ENCODE data around the gene XRCC2. TPM values are rescaled to one million over a fixed set of nuclear protein-coding genes. Genes with fewer than 3 reads are reported as not detected.
"Not testable (repeated sequence)": the region's sequence is repeated elsewhere in the genome, so short reads cannot be mapped to it uniquely, and the experiment has no call there.

XRCC2 gene
- total RNA-seq (2021) (28.2 and 28.5 TPM in 2 replicates), Bru-seq, nascent RNA (percentile 89 among the genes with signal in this experiment), BruChase-seq, experiment 1, labeled RNA remaining after a 2-hour chase (percentile 88 among the genes with signal in this experiment), BruChase-seq, experiment 2, labeled RNA remaining after a 6-hour chase (percentile 86 among the genes with signal in this experiment)
- long read RNA-seq, transcript XRCC2-201 (3 exons, 3,067 nt) = major isoform, 10 of 15 reads
- long read RNA-seq, partial matches to known transcripts = 1 of 15 reads
- long read RNA-seq, other reads (novel, unspliced or antisense) = 4 of 15 reads

GRCh38 chr7:152675759-152676636, at the start of gene XRCC2:
Gene XRCC2 (minus strand): TSS chr7:152676141. CDS start chr7:152676079, 62 bp downstream.
- intact Hi-C loops (cut with micrococcal nuclease; ENCODE audit: unreplicated experiment) = no loop called here
- no peaks in the 10 kb centered on the region for H3K4me1 ChIP-seq (ENCODE audit: insufficient read depth, low read length, poor library complexity, severe bottlenecking)
- peaks cover 6% of the 10 kb centered on the region for H3K36me3 ChIP-seq (ENCODE audit: insufficient read depth, low read length, poor library complexity, severe bottlenecking)
- peak; percentile 94 for DNase-seq (ENCODE audit: low spot score)
- peak within 1 kb of the TSS; percentile 89 for H3K4me3 ChIP-seq (ENCODE audit: low read depth, low read length, poor library complexity, severe bottlenecking)
- H3K27ac ChIP-seq (ENCODE audit: low read depth, low read length, poor library complexity, severe bottlenecking) = peak within 1 kb of the TSS; percentile 88
- no peaks in the 10 kb centered on the region for H3K27me3 ChIP-seq (replicated peaks; ENCODE audit: insufficient read depth, low read depth, low read length, poor library complexity)
- POLR2A ChIA-PET (ENCODE audit: low non-redundant PET) = no interaction called here
- no peaks in the 10 kb centered on the region for H3K9me3 ChIP-seq (ENCODE audit: low read depth, low read length, poor library complexity, severe bottlenecking)
- no TSS peak for BruUV-seq (replicated peaks)
- TF ChIP-seq EZH2 (IDR thresholded peaks at IDR 0.05; ENCODE audit: borderline replicate concordance, low read depth, low read length, poor library complexity, severe bottlenecking) (no peak), CTCF (conservative IDR thresholded peaks at IDR 0.05; ENCODE audit: low read depth, low read length) (no peak)
- CTCF ChIA-PET = no interaction called here

- H3K36me3 ChIP-seq (ENCODE audit: insufficient read depth, low read length, poor library complexity, severe bottlenecking) = no peaks in the 10 kb centered on the region
- CTCF ChIA-PET = no interaction called here
- no TSS peak for BruUV-seq (replicated peaks)
- intact Hi-C loops (cut with micrococcal nuclease; ENCODE audit: unreplicated experiment) = no loop called here
- DNase-seq (ENCODE audit: low spot score) = no peak
- H3K9me3 ChIP-seq (ENCODE audit: low read depth, low read length, poor library complexity, severe bottlenecking) = no peaks in the 10 kb centered on the region
- H3K4me1 ChIP-seq (ENCODE audit: insufficient read depth, low read length, poor library complexity, severe bottlenecking) = no peaks in the 10 kb centered on the region
- H3K4me3 ChIP-seq (ENCODE audit: low read depth, low read length, poor library complexity, severe bottlenecking) = no peak overlapping the region
- POLR2A ChIA-PET (ENCODE audit: low non-redundant PET) = interaction anchor here (0.7 kb wide), 1 partner anchor 34 kb away, joined by 7 read pairs; no protein-coding TSS in a partner anchor
- no peaks in the 10 kb centered on the region for H3K27me3 ChIP-seq (replicated peaks; ENCODE audit: insufficient read depth, low read depth, low read length, poor library complexity)
- TF ChIP-seq CTCF (conservative IDR thresholded peaks at IDR 0.05; ENCODE audit: low read depth, low read length) = no peak
- TF ChIP-seq EZH2 (IDR thresholded peaks at IDR 0.05; ENCODE audit: borderline replicate concordance, low read depth, low read length, poor library complexity, severe bottlenecking) = no peak
- no peak overlapping the region for H3K27ac ChIP-seq (ENCODE audit: low read depth, low read length, poor library complexity, severe bottlenecking)
Observed at GRCh38 chr7:152723364-152723763, 47.4 kb upstream of the XRCC2 start.

GRCh38 chr7:152712412-152713042, 36.6 kb upstream of the XRCC2 start:
- DNase-seq (ENCODE audit: low spot score); H3K9me3 ChIP-seq (ENCODE audit: low read depth, low read length, poor library complexity, severe bottlenecking); intact Hi-C loops (cut with micrococcal nuclease; ENCODE audit: unreplicated experiment); CTCF ChIA-PET; H3K4me3 ChIP-seq (ENCODE audit: low read depth, low read length, poor library complexity, severe bottlenecking); H3K4me1 ChIP-seq (ENCODE audit: insufficient read depth, low read length, poor library complexity, severe bottlenecking); H3K27ac ChIP-seq (ENCODE audit: low read depth, low read length, poor library complexity, severe bottlenecking); H3K27me3 ChIP-seq (replicated peaks; ENCODE audit: insufficient read depth, low read depth, low read length, poor library complexity); BruUV-seq (replicated peaks); POLR2A ChIA-PET (ENCODE audit: low non-redundant PET); H3K36me3 ChIP-seq (ENCODE audit: insufficient read depth, low read length, poor library complexity, severe bottlenecking): not testable (repeated sequence)
